Left lobe of liver (tissue), 2 donors: ENCODE measurements around the gene SGPL1. TPM values are rescaled to one million over a fixed set of nuclear protein-coding genes. Genes with fewer than 3 reads are reported as not detected.

Experiments used
- ATAC-seq: fragments of 200-7000 bp; cut with Tn5 transposase; one replicate; pipeline ENCODE4 v1.9.1; 2020; ENCODE audit warnings: mild to moderate bottlenecking, moderate library complexity
- DNase-seq: peaks from one replicate; pipeline ENCODE4 v3.0.0-alpha.2; 2020; ENCODE audit warnings: low spot score
- total RNA-seq: library from RNA; stranded (reverse); gene quantifications from one replicate; pipeline ENCODE4 v1.2.1, GENCODE V29; 2021
- donor health status: DM: no; HTN: no; CAD: no; lungs with moderate emphysema.
- donor health status: DM: no; HTN: yes; CAD: no.

The SGPL1 gene
- total RNA-seq, 1 donor from 2014 or later: 40.7 TPM

DNA sequence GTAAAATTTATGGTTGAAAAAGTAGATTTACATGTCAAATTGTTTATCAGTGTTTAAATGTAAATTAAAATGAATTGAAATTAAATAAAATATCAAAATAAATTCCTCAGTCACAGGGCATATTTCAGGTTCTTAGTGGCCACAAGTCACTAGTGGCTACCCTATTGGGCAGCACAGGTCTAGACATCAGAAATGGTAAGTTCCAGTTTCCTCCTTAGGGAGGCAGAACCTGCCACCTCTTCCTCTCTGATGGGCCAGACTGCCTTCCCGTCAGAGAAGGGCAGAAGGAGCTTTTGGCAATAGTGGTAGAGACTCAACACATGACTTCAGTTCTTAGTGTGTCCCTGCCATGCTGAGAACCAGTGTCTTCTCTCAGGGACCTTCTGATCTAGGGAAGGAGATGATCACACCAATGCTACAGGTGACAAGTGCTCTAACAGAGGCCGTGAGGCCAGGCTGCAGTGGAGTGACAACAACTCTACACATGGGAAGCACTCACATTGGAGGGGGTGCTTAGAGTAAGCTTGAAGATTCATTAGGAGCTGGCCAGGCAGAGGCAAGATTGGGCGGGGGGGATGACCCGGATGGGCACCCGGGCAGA lies 87.0 kb downstream of the SGPL1 start:
- no peak for DNase-seq
- ATAC-seq: peak; percentile 16

DNA sequence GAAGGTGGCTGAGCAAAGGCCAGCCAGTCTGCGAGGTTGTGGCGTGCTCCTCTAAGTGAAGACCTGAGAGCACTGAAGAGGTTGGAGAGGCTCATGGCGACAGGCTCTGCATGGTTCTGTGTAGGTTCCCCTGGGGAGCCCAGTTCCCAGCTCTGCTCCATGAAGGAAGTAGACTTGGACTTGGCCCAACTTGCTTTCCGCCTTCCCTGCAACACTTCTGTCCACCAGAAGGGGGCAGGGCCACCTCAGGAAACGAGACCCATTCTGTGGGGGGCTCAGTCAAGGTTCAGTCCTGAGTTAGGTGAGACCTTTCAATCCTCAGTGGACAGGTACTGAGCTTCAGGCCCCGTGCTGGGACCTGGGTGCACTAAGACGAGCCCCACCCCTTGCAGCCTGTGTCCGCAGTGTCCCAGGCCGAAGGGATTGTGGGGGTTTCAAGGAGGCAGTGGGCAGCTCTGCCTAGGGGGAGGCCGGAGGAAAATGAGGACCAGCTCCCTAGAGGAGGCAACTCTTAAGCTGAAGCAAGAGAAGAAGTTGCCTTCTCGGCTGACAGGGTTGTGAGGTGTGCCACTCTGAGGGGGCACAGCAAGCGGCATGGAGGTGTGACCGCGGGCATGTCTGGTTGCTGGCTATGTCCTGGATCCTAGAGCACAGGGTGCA lies 87.6 kb downstream of the SGPL1 start:
- ATAC-seq (peak; percentile 90), DNase-seq (peak; percentile 62)

DNA sequence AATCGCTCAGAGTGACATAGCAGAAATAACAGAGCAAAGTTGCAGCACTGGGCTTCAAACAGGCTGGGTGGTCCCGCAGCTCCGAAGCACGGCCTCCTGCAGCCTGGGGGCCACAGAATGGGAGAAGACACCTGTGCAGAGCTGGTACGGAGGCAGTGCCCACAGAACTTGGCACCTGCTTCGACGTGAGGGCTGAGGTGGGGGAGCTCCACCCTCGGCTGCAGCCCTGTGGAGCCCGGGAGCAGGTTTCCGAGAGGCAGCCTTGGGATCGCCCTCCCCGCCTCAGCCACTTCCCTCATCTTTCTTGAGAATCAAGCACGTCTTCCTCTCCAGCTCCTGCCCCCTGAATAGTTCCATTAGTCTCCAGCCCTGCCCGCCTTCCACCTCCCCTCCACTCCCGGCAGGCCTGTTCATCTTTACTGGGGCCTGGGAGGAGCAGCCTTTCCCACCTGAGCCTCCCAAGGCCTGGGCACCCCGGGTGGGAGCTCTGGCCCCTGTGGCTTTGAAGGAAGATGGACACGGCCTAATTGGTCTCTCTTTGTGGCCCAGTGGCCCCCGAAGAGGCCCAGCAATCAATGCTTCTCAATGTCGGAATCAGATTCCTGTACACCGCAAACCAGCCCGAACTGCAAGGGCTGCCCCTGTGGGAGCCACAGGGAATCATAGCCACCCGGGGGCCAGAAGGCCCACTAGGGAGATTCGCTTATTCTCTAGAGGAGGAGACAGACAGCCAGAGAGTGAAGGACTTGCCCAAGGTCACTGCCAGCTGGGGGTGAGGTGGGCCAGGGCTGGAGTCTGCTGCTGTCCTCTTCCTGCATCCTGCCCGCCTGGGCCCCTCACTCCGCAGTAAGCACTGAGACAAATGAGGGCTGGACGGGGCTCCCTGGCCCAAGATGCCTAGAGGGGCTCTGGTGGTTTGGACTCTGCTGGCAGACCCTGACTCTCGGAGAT lies 89.6 kb downstream of the SGPL1 start:
- ATAC-seq: no peak
- no peak for DNase-seq

DNA sequence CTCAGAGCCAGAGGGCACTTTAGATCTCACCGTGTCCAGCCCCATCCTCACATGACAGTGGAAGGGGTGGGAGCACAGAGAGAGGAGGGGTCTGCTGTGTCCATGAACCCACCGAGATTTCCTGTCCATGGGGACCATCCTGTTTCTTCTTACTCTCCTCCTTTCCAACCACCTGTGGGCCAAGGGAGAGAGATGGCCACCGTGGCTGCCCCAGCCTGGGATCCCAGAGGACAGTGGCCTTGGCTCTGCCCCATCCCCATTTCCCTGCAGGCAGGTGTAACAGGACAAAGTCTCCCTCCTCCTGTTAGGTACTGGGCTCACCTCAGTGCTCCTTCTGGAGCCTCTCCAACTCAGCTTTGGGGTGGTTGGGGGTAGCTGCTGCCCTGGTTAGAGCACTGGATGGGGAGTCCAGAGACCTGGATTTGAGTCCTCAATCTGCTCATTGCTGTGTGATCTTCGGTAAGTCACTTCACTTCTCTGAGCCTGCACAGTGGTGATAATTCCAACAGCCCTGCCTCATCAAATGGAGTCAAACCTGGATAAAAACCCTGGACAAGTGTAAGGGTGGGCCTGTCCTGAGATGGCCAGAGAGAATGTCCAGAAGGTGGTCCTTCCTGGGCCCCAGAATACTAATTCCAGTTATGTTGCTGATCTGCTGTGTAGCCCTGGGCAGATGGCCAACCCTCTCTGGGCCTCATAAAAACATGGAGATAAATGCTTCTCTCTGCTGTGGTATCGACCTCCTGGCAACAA lies 90.5 kb downstream of the SGPL1 start:
- ATAC-seq (no peak), DNase-seq (no peak)

DNA sequence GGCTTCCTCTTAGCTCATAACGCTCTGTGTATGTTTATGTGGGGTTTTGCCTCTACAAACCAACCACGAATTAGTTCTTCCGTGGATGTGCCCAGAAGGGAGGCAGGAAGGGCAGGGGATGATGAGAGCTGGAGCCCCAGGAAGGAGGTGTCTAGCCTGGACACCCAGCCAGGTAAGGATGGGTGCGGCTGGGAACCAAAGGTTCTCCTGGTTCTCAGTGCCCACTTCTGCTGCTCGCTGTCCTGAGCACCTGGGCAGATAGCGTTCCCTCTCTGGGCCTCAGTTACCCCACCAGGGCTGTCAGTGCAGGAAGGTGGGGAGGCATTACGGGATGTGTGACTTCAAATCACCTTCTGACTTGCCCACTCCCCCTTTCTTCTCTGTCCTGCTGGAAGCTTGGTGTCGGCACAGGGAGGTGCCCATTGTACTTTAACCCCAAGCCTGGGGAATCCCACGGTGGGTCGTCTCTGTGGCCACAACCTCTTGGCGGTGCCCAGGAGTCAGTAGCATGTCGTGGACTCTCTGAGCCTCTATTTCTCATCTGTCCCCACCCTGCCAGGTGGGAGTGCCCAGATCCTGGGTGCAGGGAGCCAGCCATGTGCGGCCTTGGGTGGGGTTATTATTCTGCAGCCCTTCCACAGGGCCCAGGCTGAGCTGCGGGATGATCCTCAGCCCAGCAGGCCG lies 91.3 kb downstream of the SGPL1 start:
- ATAC-seq (no peak), DNase-seq (no peak)

DNA sequence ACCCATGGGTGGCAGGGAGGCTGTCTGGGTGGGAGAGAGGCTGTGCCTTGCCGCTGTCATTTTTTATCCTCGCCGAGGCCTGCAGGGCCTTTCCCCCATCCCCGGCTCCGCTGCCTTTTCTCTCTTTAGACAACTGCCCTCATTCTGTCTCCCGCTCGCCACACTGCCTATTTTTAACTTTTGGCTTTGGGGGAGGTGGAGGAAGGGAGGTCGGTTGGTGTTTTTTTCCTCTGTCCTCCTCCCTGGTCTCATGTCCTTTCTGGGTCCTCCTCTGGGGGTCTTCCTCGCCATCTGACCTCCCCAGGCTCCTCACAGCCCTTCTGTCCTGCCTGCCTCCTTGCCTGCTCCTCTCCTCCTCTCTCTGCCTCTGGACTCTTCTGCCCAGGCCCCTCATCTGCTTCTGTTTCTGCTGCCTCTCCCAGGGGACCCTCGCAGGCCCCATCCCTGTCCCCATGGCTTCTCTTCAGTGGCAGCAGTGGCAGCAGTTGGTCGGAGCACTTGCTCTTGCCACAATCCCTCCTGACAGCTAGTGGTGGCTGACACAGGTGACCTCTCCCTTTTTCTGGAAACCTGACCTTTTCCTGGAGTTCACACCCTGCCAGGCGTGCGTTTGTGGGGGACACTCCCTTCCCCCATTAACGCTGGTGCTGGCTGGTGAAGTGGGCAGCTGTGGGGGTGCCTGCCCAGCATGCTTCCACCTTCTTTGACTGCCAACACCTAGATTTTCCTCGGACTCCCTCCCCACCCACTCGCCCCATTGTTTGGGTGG lies 92.1 kb downstream of the SGPL1 start:
- DNase-seq: no peak
- no peak for ATAC-seq

DNA sequence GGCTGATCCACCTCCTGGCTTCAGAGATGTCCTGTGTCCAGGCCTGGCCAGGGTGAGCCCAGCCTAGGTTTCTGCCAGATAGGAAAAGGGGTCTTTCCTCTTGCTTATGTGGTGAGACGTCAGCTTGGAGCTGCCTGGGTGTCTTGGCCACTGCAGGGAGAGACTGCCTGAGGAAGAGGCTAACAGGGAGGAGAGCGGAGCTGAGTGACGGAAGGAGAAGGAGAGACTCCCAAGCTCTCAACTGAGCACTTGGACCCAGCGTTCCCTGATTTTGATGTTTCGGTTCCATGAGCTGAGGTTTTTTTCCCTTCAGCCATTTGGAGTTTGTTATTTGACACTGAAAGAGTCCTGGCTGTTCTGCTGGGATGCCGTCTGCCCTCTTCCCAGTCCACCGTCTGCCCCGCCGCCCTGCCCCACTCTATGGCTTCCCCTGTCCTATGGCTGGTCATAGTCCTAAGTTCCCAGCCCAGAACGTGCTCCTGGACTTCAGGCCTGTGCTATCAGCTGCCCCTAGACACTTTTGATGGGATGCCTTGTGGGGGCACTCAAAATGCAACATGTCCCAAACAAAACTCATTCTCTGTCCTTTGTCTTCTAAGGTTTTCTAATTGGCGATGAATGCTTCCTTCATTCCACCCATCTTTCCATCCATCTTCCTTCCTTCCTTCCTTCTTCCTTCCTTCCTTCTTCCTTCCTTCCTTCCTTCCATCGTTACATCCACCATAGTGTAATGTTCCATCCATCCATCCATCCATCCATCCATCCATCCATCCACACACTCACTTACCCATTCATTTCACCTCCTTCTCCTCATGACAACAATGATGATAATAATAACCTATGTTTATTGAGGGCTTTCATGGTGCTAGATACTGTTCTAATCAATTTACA lies 92.9 kb downstream of the SGPL1 start:
- DNase-seq (no peak), ATAC-seq (no peak)

DNA sequence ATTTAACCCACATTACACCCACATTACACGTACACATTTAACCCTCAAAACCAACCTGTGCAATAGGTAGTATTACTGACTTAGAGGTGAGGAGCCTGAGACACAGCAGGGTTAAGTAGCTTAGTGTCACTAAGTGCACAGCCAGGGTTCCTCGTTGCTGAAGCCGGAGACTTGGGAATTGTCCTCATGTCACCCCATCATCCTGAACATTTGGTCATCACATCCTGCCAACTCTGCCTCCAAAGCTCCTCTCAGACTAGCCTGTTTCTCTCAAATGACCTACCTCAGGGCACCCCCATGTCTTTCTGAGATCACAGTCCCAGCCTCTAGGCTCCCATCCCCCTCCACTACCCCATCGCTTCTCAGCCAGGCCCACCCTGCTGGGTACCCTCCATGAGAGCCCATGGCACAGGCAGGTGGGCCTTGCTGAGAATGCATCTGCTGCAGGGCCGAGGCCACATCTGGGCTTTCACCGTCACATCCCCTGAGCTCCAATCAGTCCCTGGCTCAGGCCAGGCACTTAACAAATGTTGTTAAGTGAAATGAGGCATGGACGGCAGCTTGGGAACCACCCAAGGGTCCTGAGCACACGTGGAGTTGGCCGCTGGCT lies 93.7 kb downstream of the SGPL1 start:
- no peak for DNase-seq

DNA sequence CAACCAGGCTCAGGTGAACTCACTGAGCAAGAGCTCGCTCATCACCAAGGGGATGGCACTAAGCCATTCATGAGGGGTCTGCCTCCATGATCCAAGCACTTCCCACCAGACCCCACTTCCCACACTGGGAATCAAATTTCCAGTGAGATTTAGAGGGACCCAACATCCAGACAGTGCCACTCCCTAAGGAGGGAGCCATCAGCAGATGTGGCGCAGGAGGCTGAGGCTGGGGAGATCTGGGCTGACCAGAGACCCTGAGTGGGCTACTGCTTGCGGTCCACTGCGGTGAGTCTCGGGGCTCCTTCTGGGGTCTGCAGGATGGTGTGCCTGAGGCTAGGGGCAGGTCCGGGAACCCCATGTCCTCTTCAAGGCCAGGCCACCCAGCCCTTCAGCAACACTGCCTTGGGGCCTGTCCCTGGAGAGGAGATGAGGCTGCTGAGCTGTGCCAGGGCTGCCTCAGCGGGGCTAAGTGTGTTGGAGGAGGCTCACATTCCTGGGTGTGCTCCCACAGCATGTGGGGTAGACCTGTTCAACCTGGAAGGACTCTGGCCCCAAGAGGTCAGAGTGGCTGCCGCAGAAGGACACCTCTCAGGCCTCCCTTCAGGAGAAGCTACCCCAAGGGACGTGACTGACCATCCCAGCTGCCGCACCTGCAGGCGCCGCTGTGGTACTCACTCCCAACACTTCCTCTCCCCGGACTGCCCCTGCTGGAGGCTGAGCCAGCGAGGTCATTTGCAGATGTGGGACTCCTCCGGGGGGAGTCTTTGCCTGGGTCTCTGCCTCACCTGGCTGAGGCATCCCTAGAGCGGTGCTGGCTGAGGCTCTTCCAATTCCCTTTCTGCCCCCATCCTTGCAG lies 95.0 kb downstream of the SGPL1 start:
- no peak for DNase-seq
- ATAC-seq: no peak

More for the DNA sequence above, 93.7 kb downstream of the SGPL1 start:
- ATAC-seq: no peak

DNA sequence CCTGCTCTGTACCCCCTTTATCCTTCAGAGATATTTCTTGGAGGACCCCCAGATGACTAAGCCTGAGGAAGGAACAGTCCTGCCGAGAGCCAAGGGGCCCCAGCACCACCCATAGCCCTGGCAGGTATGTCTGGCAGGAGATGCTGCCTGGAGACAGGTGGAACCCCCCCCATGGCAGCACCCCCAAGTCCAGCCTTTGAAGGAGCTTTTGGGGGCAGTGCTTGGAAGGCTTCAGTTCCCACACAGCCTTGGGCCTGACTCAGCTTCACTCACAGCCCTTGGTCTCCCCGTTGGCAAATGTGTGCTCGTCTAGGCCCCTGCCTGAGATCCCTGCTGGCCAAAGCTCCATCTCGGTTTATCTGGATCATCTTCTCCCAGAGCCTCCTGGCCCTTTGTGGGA lies 95.6 kb downstream of the SGPL1 start:
- no peak for ATAC-seq
- no peak for DNase-seq

DNA sequence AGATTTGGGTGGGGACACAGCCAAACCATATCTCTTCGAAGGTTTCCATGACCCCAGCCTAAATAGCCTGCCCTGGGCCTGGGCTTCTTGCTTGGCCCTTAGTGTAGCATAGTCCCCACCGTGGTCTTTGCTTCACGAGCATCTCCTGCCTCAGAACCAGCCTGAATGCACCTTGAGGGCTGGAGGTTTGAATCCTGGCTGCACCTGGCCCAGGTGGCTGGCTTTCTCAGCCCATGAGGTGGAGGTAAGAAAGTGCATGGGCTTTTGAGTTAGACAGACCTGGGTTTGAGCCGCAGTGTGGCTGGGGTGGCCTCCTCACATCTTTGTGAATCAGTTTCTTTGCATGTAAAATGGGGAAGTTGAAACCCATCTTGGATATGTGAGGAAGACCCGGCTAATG lies 96.8 kb downstream of the SGPL1 start:
- no peak for DNase-seq

DNA sequence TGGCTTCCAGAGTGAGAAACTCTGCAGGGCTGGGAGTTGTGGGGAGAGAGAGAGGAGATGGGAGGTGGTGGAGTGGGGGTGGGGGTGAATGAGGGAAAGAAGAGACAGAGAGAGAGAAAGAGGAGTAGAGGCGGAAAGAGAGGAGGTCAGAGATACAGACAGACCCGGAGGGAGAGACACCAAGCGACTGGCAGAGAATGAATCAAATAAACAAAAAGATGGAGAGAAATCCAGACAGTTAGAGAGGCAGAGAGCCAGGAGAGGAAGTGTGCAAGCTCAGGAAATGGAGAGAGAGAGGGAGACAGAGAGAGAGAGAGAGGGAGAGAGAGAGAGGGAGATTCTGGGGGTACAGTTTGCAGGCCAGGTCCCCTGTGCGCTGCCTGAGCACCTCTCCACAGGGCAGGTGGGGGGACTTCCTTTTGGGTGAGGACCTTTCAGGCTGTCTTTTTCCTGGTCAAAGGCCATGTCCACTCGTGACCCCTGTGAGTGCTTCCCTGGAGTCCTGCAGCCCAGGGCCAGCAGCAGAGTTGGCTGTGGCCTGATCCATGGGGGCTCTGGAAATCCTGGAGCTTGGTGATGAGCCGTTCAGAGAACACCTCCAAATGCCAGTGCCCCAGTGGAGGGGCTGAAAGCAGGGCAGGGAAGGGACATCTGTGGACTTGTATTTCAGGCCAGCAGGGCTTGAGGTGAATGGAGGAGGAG lies 97.6 kb downstream of the SGPL1 start:
- DNase-seq: no peak
- ATAC-seq: no peak

More for the DNA sequence above, 96.8 kb downstream of the SGPL1 start:
- no peak for ATAC-seq

DNA sequence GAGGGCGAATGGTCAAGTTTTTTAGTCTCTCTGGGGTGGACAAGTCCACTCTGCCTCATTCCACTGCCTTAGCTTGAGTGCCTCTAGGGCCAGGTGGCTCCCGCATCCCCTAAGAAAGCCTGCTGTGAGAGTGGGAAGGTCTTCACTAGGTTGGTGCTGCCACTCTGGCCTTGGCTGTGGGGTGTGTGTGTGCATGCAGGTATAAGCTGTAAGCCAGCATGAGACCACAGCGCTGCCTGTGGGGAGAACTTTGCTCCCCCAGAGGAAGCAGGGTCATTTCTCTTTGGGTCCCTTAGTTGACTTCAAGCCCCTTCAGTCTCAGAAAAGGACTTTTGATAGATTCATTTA lies 98.1 kb downstream of the SGPL1 start:
- ATAC-seq: no peak

DNA sequence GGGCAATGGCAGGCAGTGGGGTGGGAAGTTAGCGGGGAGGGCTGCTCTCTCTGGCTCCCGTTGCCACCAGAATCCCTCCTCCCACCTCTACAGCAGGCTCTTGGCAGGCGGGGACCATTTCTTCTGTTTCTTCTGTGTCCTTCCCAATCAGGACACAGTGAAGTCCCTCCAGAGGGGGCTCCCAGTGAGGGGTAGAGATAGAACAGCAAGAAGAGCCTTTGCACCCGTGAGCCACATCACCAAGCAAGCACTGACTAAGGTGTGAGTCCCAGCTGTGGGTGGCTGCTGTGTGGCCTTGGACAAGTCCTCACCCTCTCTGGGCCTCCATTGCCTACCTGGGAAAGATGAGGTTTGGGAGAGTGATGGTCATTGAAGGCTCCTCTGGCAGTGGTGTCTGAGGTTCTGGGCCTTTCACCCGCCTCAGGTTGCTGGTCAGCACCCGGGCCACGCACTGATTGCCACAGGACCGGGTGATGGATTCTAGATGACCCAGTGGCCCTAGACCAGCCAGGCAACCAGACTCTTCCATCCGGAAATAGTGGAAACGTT lies 98.6 kb downstream of the SGPL1 start:
- no peak for ATAC-seq

More for the DNA sequence above, 98.1 kb downstream of the SGPL1 start:
- no peak for DNase-seq

DNA sequence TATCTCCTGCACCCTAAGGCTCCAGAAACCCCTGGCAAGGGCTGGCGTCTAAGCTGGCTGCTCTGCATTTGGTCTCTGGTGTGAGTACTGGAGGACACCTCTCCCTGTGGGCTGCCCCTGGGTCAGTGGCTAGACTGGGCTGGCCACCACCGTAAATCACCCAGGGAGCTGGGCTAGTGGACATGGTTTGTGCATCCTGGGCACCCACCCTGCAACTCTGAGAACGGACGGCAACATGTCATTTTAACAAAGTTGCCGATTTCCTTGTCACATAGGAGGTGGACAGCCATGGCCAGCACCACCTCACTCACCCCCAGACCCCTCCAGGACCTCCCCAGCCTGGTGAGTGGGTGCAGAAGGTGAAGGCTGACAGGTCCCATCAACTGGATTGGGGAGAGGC lies 99.5 kb downstream of the SGPL1 start:
- ATAC-seq: no peak
- no peak for DNase-seq

More for the DNA sequence above, 98.6 kb downstream of the SGPL1 start:
- DNase-seq: no peak

DNA sequence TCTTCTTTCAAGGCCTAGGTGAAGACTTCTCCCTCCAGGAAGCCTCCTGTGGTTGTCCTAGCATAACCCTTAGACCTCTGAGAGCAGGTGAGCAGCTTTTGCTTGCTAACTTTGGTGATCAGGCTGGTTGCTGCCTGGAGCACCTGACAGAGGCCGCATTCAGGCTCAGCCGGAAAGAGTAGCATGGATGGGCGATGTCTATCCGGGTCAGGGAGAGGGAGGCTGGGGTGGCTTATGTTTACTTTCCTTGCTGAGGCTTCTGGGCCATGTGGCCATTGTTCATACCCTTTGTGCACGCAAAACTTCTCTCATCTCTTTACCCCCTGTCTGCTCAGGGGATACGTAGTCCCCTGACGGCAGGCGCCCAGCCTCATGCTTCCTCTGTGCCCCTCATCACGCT lies 100.1 kb downstream of the SGPL1 start:
- no peak for DNase-seq
- ATAC-seq: no peak
